ENCODE data around the gene P4HB. TPM values are rescaled to one million over a fixed set of nuclear protein-coding genes. Genes with fewer than 3 reads are reported as not detected.

Gene P4HB
- total and polyA plus RNA-seq, 2 experiments from 2014 or later: 1,651 to 3,203 TPM

DNA sequence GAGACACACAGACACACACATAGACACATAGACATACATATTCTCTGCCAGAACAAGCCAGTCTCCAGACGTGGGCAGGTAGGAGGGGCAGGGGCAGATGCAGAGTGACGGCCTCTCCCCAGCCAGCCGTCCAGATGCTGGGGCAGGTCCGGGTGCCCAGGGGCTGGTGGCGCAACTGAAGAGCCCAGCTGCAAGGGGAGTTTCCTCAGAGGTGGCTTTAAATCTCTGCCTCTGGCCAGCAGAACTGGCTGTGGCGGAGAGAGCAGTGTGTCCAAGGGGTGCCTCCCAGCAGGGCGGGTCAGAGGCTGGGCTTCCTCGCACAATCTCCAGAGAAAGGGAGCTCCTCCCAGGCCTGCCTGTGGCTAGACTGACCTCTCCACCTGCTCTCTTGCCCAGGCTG is 65.8 kb downstream of the P4HB start:
- no peaks in the 10 kb centered on the region for H3K9me2 ChIP-seq (ENCODE audit: insufficient read depth)
- H3K79me2 ChIP-seq (ENCODE audit: insufficient read depth): no peaks in the 10 kb centered on the region
- in situ Hi-C loops (cut with MboI): no loop called here
- H3K27me3 ChIP-seq (replicated peaks; ENCODE audit: insufficient read depth): no peaks in the 10 kb centered on the region; the same call in 1 of the 2 replicates
- H3K36me3 ChIP-seq (ENCODE audit: low read depth): no peaks in the 10 kb centered on the region
- H3K9me3 ChIP-seq (ENCODE audit: low read depth): no peaks in the 10 kb centered on the region
- no peak overlapping the region for H3K9ac ChIP-seq
- no peak for DNase-seq
- TF ChIP-seq EZH2phosphoT487 (IDR thresholded peaks at IDR 0.05; ENCODE audit: insufficient read depth, low read depth) (no peak), EZH2 (IDR thresholded peaks at IDR 0.05; ENCODE audit: insufficient read depth, poor library complexity, severe bottlenecking) (no peak)
- WGBS, 2 experiments (ENCODE audit: low coverage in 1 of 2, low lambda C conversion rate in 2 of 2, missing lambda C conversion rate in 2 of 2): 42 to 51% methylated on average over 8 of the region's 8 CpGs
- H3K4me1 ChIP-seq (ENCODE audit: insufficient read depth): no peaks in the 10 kb centered on the region
- H3F3A ChIP-seq (ENCODE audit: insufficient read depth): peaks cover 4% of the 10 kb centered on the region; the same call in 1 of the 2 replicates
- no peak overlapping the region for H3K4me2 ChIP-seq (ENCODE audit: unreplicated experiment)
- H3K4me3 ChIP-seq: no peak overlapping the region
- no peak overlapping the region for H2AFZ ChIP-seq
- H3K27ac ChIP-seq: no peak overlapping the region
- H4K20me1 ChIP-seq (ENCODE audit: insufficient read depth): no peaks in the 10 kb centered on the region

DNA sequence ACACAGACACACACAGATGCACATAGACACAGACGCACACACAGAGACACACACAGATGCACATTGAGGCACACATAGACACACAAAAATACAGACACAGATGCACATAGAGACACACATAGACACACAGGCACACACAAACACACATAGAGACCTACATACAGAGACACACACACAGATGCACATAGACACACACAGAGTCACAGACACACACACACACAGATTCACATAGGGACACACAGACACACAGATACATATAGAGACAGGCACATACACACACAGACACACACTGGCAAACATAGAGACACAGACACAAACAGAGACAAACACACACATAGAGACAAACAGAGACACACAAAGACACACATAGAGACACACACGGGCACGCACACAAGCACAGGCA is 66.3 kb downstream of the P4HB start:
- no peaks in the 10 kb centered on the region for H3K79me2 ChIP-seq (ENCODE audit: insufficient read depth)
- DNase-seq: no peak
- H3K27me3 ChIP-seq (replicated peaks; ENCODE audit: insufficient read depth): no peaks in the 10 kb centered on the region; the same call in 1 of the 2 replicates
- no peak overlapping the region for H3K27ac ChIP-seq
- no peaks in the 10 kb centered on the region for H3K9me2 ChIP-seq (ENCODE audit: insufficient read depth)
- no peak overlapping the region for H3K4me2 ChIP-seq (ENCODE audit: unreplicated experiment)
- H4K20me1 ChIP-seq (ENCODE audit: insufficient read depth): no peaks in the 10 kb centered on the region
- in situ Hi-C loops (cut with MboI): no loop called here
- peaks cover 4% of the 10 kb centered on the region; the same call in 1 of the 2 replicates for H3F3A ChIP-seq (ENCODE audit: insufficient read depth)
- TF ChIP-seq EZH2phosphoT487 (IDR thresholded peaks at IDR 0.05; ENCODE audit: insufficient read depth, low read depth): no peak
- no peak for TF ChIP-seq EZH2 (IDR thresholded peaks at IDR 0.05; ENCODE audit: insufficient read depth, poor library complexity, severe bottlenecking)
- H3K36me3 ChIP-seq (ENCODE audit: low read depth): no peaks in the 10 kb centered on the region
- no peaks in the 10 kb centered on the region for H3K4me1 ChIP-seq (ENCODE audit: insufficient read depth)
- H3K9me3 ChIP-seq (ENCODE audit: low read depth): no peaks in the 10 kb centered on the region
- no peak overlapping the region for H2AFZ ChIP-seq
- 85 to 97% methylated on average over 3 of the region's 3 CpGs for WGBS, 2 experiments (ENCODE audit: low coverage in 1 of 2, low lambda C conversion rate in 2 of 2, missing lambda C conversion rate in 2 of 2)
- no peak overlapping the region for H3K9ac ChIP-seq
- H3K4me3 ChIP-seq: no peak overlapping the region

Other genes starting within 250 kb of the P4HB start
Only the 30 nearest of the 31 such genes appear.
- gene NPLOC4, start 223.4 kb downstream of the P4HB start, total RNA-seq (2014; rRNA removed; shearing (Covaris generic)): 62.9 and 64.6 TPM in 2 replicates
- 51.4 and 51.5 TPM in 2 replicates for gene NPLOC4, start 223.4 kb downstream of the P4HB start, polyA plus RNA-seq (2016; fragmentation: Nextera tagmentation; extraction: Ambion mirVana)
- 2.6 and 3.9 TPM in 2 replicates for gene TSPAN10, start 223.3 kb downstream of the P4HB start, total RNA-seq (2014; rRNA removed; shearing (Covaris generic))
- gene TSPAN10, start 223.3 kb downstream of the P4HB start, polyA plus RNA-seq (2016; fragmentation: Nextera tagmentation; extraction: Ambion mirVana): 3.4 and 4.7 TPM in 2 replicates
- not detected in 2 replicates for gene PDE6G, start 204.0 kb downstream of the P4HB start, total RNA-seq (2014; rRNA removed; shearing (Covaris generic))
- not detected in 2 replicates for gene PDE6G, start 204.0 kb downstream of the P4HB start, polyA plus RNA-seq (2016; fragmentation: Nextera tagmentation; extraction: Ambion mirVana)
- gene OXLD1, start 193.9 kb downstream of the P4HB start, total RNA-seq (2014; rRNA removed; shearing (Covaris generic)): 19.9 and 49.3 TPM in 2 replicates
- 48.5 and 50.4 TPM in 2 replicates for gene OXLD1, start 193.9 kb downstream of the P4HB start, polyA plus RNA-seq (2016; fragmentation: Nextera tagmentation; extraction: Ambion mirVana)
- 11.6 and 11.7 TPM in 2 replicates for gene CCDC137, start 193.8 kb downstream of the P4HB start, total RNA-seq (2014; rRNA removed; shearing (Covaris generic))
- gene CCDC137, start 193.8 kb downstream of the P4HB start, polyA plus RNA-seq (2016; fragmentation: Nextera tagmentation; extraction: Ambion mirVana): 22.0 and 22.8 TPM in 2 replicates
- gene ARL16, start 176.7 kb downstream of the P4HB start, total RNA-seq (2014; rRNA removed; shearing (Covaris generic)): 37.6 and 45.6 TPM in 2 replicates
- gene ARL16, start 176.7 kb downstream of the P4HB start, polyA plus RNA-seq (2016; fragmentation: Nextera tagmentation; extraction: Ambion mirVana): 70.8 and 72.8 TPM in 2 replicates
- 161 and 166 TPM in 2 replicates for gene HGS, start 176.5 kb downstream of the P4HB start, total RNA-seq (2014; rRNA removed; shearing (Covaris generic))
- gene HGS, start 176.5 kb downstream of the P4HB start, polyA plus RNA-seq (2016; fragmentation: Nextera tagmentation; extraction: Ambion mirVana): 106 and 110 TPM in 2 replicates
- 4.3 and 4.9 TPM in 2 replicates for gene MRPL12, start 157.2 kb downstream of the P4HB start, total RNA-seq (2014; rRNA removed; shearing (Covaris generic))
- 76.3 and 78.5 TPM in 2 replicates for gene MRPL12, start 157.2 kb downstream of the P4HB start, polyA plus RNA-seq (2016; fragmentation: Nextera tagmentation; extraction: Ambion mirVana)
- 10.9 and 16.9 TPM in 2 replicates for gene SLC25A10, start 148.3 kb downstream of the P4HB start, total RNA-seq (2014; rRNA removed; shearing (Covaris generic))
- 11.0 and 12.5 TPM in 2 replicates for gene SLC25A10, start 148.3 kb downstream of the P4HB start, polyA plus RNA-seq (2016; fragmentation: Nextera tagmentation; extraction: Ambion mirVana)
- not detected in 2 replicates for gene GCGR, start 56.4 kb downstream of the P4HB start, total RNA-seq (2014; rRNA removed; shearing (Covaris generic))
- gene GCGR, start 56.4 kb downstream of the P4HB start, polyA plus RNA-seq (2016; fragmentation: Nextera tagmentation; extraction: Ambion mirVana): not detected in 2 replicates
- 102 and 135 TPM in 2 replicates for gene MCRIP1, start 27.2 kb downstream of the P4HB start, total RNA-seq (2014; rRNA removed; shearing (Covaris generic))
- 145 and 147 TPM in 2 replicates for gene MCRIP1, start 27.2 kb downstream of the P4HB start, polyA plus RNA-seq (2016; fragmentation: Nextera tagmentation; extraction: Ambion mirVana)
- gene PPP1R27, start 25.5 kb downstream of the P4HB start, total RNA-seq (2014; rRNA removed; shearing (Covaris generic)): not detected in 2 replicates
- gene PPP1R27, start 25.5 kb downstream of the P4HB start, polyA plus RNA-seq (2016; fragmentation: Nextera tagmentation; extraction: Ambion mirVana): 0.37 TPM in 1 of 2 replicates, not detected in the other
- gene ARHGDIA, start 10.8 kb upstream of the P4HB start, total RNA-seq (2014; rRNA removed; shearing (Covaris generic)): 193 and 208 TPM in 2 replicates
- gene ARHGDIA, start 10.8 kb upstream of the P4HB start, polyA plus RNA-seq (2016; fragmentation: Nextera tagmentation; extraction: Ambion mirVana): 310 and 313 TPM in 2 replicates
- gene ALYREF, start 31.1 kb upstream of the P4HB start, total RNA-seq (2014; rRNA removed; shearing (Covaris generic)): 80.6 and 100 TPM in 2 replicates
- gene ALYREF, start 31.1 kb upstream of the P4HB start, polyA plus RNA-seq (2016; fragmentation: Nextera tagmentation; extraction: Ambion mirVana): 6.9 and 8.6 TPM in 2 replicates
- gene ANAPC11, start 31.2 kb upstream of the P4HB start, total RNA-seq (2014; rRNA removed; shearing (Covaris generic)): 175 and 179 TPM in 2 replicates
- gene ANAPC11, start 31.2 kb upstream of the P4HB start, polyA plus RNA-seq (2016; fragmentation: Nextera tagmentation; extraction: Ambion mirVana): 428 and 436 TPM in 2 replicates
- gene NPB, start 41.7 kb upstream of the P4HB start, total RNA-seq (2014; rRNA removed; shearing (Covaris generic)): 2.4 TPM in 2 replicates
- gene NPB, start 41.7 kb upstream of the P4HB start, polyA plus RNA-seq (2016; fragmentation: Nextera tagmentation; extraction: Ambion mirVana): 1.1 and 1.6 TPM in 2 replicates
- gene PCYT2, start 50.9 kb upstream of the P4HB start, total RNA-seq (2014; rRNA removed; shearing (Covaris generic)): 34.7 and 36.9 TPM in 2 replicates
- 25.6 and 27.6 TPM in 2 replicates for gene PCYT2, start 50.9 kb upstream of the P4HB start, polyA plus RNA-seq (2016; fragmentation: Nextera tagmentation; extraction: Ambion mirVana)
- gene SIRT7, start 57.6 kb upstream of the P4HB start, total RNA-seq (2014; rRNA removed; shearing (Covaris generic)): 13.1 and 14.5 TPM in 2 replicates
- gene SIRT7, start 57.6 kb upstream of the P4HB start, polyA plus RNA-seq (2016; fragmentation: Nextera tagmentation; extraction: Ambion mirVana): 9.3 and 11.4 TPM in 2 replicates
- gene MAFG, start 67.2 kb upstream of the P4HB start, total RNA-seq (2014; rRNA removed; shearing (Covaris generic)): 17.7 and 19.8 TPM in 2 replicates
- 5.0 and 6.4 TPM in 2 replicates for gene MAFG, start 67.2 kb upstream of the P4HB start, polyA plus RNA-seq (2016; fragmentation: Nextera tagmentation; extraction: Ambion mirVana)
- 229 and 279 TPM in 2 replicates for gene PYCR1, start 76.8 kb upstream of the P4HB start, total RNA-seq (2014; rRNA removed; shearing (Covaris generic))
- 181 and 197 TPM in 2 replicates for gene PYCR1, start 76.8 kb upstream of the P4HB start, polyA plus RNA-seq (2016; fragmentation: Nextera tagmentation; extraction: Ambion mirVana)
- not detected in 2 replicates for gene MYADML2, start 86.7 kb upstream of the P4HB start, total RNA-seq (2014; rRNA removed; shearing (Covaris generic))
- gene MYADML2, start 86.7 kb upstream of the P4HB start, polyA plus RNA-seq (2016; fragmentation: Nextera tagmentation; extraction: Ambion mirVana): 0.14 TPM in 1 of 2 replicates, not detected in the other
- gene NOTUM, start 100.7 kb upstream of the P4HB start, total RNA-seq (2014; rRNA removed; shearing (Covaris generic)): not detected in 2 replicates
- not detected in 2 replicates for gene NOTUM, start 100.7 kb upstream of the P4HB start, polyA plus RNA-seq (2016; fragmentation: Nextera tagmentation; extraction: Ambion mirVana)
- gene ASPSCR1, start 117.1 kb upstream of the P4HB start, total RNA-seq (2014; rRNA removed; shearing (Covaris generic)): 23.4 and 23.5 TPM in 2 replicates
- 20.6 and 22.6 TPM in 2 replicates for gene ASPSCR1, start 117.1 kb upstream of the P4HB start, polyA plus RNA-seq (2016; fragmentation: Nextera tagmentation; extraction: Ambion mirVana)
- gene CENPX, start 162.3 kb upstream of the P4HB start, total RNA-seq (2014; rRNA removed; shearing (Covaris generic)): 43.9 and 68.8 TPM in 2 replicates
- gene CENPX, start 162.3 kb upstream of the P4HB start, polyA plus RNA-seq (2016; fragmentation: Nextera tagmentation; extraction: Ambion mirVana): 65.2 and 68.6 TPM in 2 replicates
- 14.8 and 15.3 TPM in 2 replicates for gene LRRC45, start 162.8 kb upstream of the P4HB start, total RNA-seq (2014; rRNA removed; shearing (Covaris generic))
- gene LRRC45, start 162.8 kb upstream of the P4HB start, polyA plus RNA-seq (2016; fragmentation: Nextera tagmentation; extraction: Ambion mirVana): 4.4 and 4.5 TPM in 2 replicates
- 5.4 and 7.9 TPM in 2 replicates for gene RAC3, start 171.1 kb upstream of the P4HB start, total RNA-seq (2014; rRNA removed; shearing (Covaris generic))
- gene RAC3, start 171.1 kb upstream of the P4HB start, polyA plus RNA-seq (2016; fragmentation: Nextera tagmentation; extraction: Ambion mirVana): 1.3 and 1.8 TPM in 2 replicates
- 75.8 and 83.5 TPM in 2 replicates for gene DCXR, start 177.2 kb upstream of the P4HB start, total RNA-seq (2014; rRNA removed; shearing (Covaris generic))
- gene DCXR, start 177.2 kb upstream of the P4HB start, polyA plus RNA-seq (2016; fragmentation: Nextera tagmentation; extraction: Ambion mirVana): 69.9 and 70.2 TPM in 2 replicates
- 59.8 and 61.2 TPM in 2 replicates for gene RFNG, start 191.3 kb upstream of the P4HB start, total RNA-seq (2014; rRNA removed; shearing (Covaris generic))
- 10.6 and 11.8 TPM in 2 replicates for gene RFNG, start 191.3 kb upstream of the P4HB start, polyA plus RNA-seq (2016; fragmentation: Nextera tagmentation; extraction: Ambion mirVana)
- gene GPS1, start 191.4 kb upstream of the P4HB start, total RNA-seq (2014; rRNA removed; shearing (Covaris generic)): 130 and 138 TPM in 2 replicates
- 101 and 104 TPM in 2 replicates for gene GPS1, start 191.4 kb upstream of the P4HB start, polyA plus RNA-seq (2016; fragmentation: Nextera tagmentation; extraction: Ambion mirVana)
- gene DUS1L, start 205.3 kb upstream of the P4HB start, total RNA-seq (2014; rRNA removed; shearing (Covaris generic)): 61.2 and 96.4 TPM in 2 replicates
- 13.3 and 27.7 TPM in 2 replicates for gene DUS1L, start 205.3 kb upstream of the P4HB start, polyA plus RNA-seq (2016; fragmentation: Nextera tagmentation; extraction: Ambion mirVana)

All from GM23248 (cell line).